HG02588 (cell line): ENCODE measurements around the gene NRAP.

ENCODE experiments used
- ATAC-seq: cut with Tn5 transposase; IDR thresholded peaks from one replicate; pipeline ENCODE4 v1.9.1; 2021; ENCODE audit warnings: mild to moderate bottlenecking, moderate library complexity; ENCODE audit not compliant: unreplicated experiment

The NRAP gene

GRCh38 chr10:113643183-113643582, 20.7 kb downstream of the NRAP start:
- no peak for ATAC-seq

GRCh38 chr10:113641702-113642101, 22.1 kb downstream of the NRAP start:
- ATAC-seq, result no peak

GRCh38 chr10:113639966-113640365, 23.9 kb downstream of the NRAP start:
- ATAC-seq, result no peak

GRCh38 chr10:113631684-113632367, 32.0 kb downstream of the NRAP start:
- ATAC-seq, result no peak

- ATAC-seq, result no peak
Measured at GRCh38 chr10:113630929-113631533, 32.8 kb downstream of the NRAP start.

GRCh38 chr10:113628607-113629153, 35.2 kb downstream of the NRAP start:
- ATAC-seq, result no peak

- ATAC-seq, result no peak
Measured at GRCh38 chr10:113627836-113628235, 36.0 kb downstream of the NRAP start.

GRCh38 chr10:113626809-113627355, 37.0 kb downstream of the NRAP start:
- ATAC-seq, result no peak

GRCh38 chr10:113625461-113626186, 38.2 kb downstream of the NRAP start:
- no peak for ATAC-seq

- no peak for ATAC-seq
Measured at GRCh38 chr10:113622831-113623230, 41.0 kb downstream of the NRAP start.

- no peak for ATAC-seq
Measured at GRCh38 chr10:113621799-113622198, 42.0 kb downstream of the NRAP start.

GRCh38 chr10:113620936-113621335, 42.9 kb downstream of the NRAP start:
- ATAC-seq, result no peak

- ATAC-seq, result no peak
Measured at GRCh38 chr10:113620511-113620910, 43.3 kb downstream of the NRAP start.

GRCh38 chr10:113619401-113619800, 44.4 kb downstream of the NRAP start:
- ATAC-seq, result no peak

- no peak for ATAC-seq
Measured at GRCh38 chr10:113618338-113618737, 45.5 kb downstream of the NRAP start.

- ATAC-seq, result no peak
Measured at GRCh38 chr10:113617086-113617485, 46.8 kb downstream of the NRAP start.

GRCh38 chr10:113616244-113617074, 47.4 kb downstream of the NRAP start:
- ATAC-seq, result no peak

GRCh38 chr10:113613977-113614690, 49.7 kb downstream of the NRAP start:
- ATAC-seq, result no peak

- ATAC-seq, result no peak
Measured at GRCh38 chr10:113613427-113613826, 50.4 kb downstream of the NRAP start.

GRCh38 chr10:113612154-113612553, 51.7 kb downstream of the NRAP start:
- no peak for ATAC-seq
